GM19397 (cell line): Measurements from ENCODE around the gene TRIM69.
A peak's percentile ranks its signal among the peaks of the same experiment; 100 is the strongest.
"Not testable (repeated sequence)": the region's sequence is repeated elsewhere in the genome, so short reads cannot be mapped to it uniquely, and the experiment has no call there.

Source experiments
- ATAC-seq: cut with Tn5 transposase; IDR thresholded peaks from one replicate; pipeline ENCODE4 v1.9.1; 2021; ENCODE audit warnings: mild to moderate bottlenecking, moderate library complexity; ENCODE audit not compliant: unreplicated experiment

The TRIM69 gene

GRCh38 chr15:44715797-44716334 lies 20.5 kb upstream of the TRIM69 start:
- no peak for ATAC-seq

- no peak for ATAC-seq
Observed at GRCh38 chr15:44716983-44717602, 19.2 kb upstream of the TRIM69 start.

- no peak for ATAC-seq
Observed at GRCh38 chr15:44718180-44718926, 18.0 kb upstream of the TRIM69 start.

GRCh38 chr15:44718927-44719292 lies 17.4 kb upstream of the TRIM69 start:
- ATAC-seq = no peak

GRCh38 chr15:44719293-44719999 lies 16.9 kb upstream of the TRIM69 start:
- ATAC-seq = peak; percentile 42

- peak; percentile 12 for ATAC-seq
Observed at GRCh38 chr15:44720000-44720435, 16.3 kb upstream of the TRIM69 start.

- no peak for ATAC-seq
Observed at GRCh38 chr15:44720460-44721176, 15.7 kb upstream of the TRIM69 start.

- ATAC-seq = no peak
Observed at GRCh38 chr15:44722011-44722410, 14.3 kb upstream of the TRIM69 start.

GRCh38 chr15:44726136-44726535 lies 10.2 kb upstream of the TRIM69 start:
- ATAC-seq = no peak

- peak; percentile 36 for ATAC-seq
Observed at GRCh38 chr15:44726568-44727484, 9.5 kb upstream of the TRIM69 start.

GRCh38 chr15:44727485-44728231 lies 8.7 kb upstream of the TRIM69 start:
- ATAC-seq = no peak

GRCh38 chr15:44728232-44728575 lies 8.1 kb upstream of the TRIM69 start:
- ATAC-seq = not testable (repeated sequence)

GRCh38 chr15:44728576-44729407 lies 7.5 kb upstream of the TRIM69 start:
- peak; percentile 78 for ATAC-seq

- no peak for ATAC-seq
Observed at GRCh38 chr15:44729408-44730127, 6.8 kb upstream of the TRIM69 start.

GRCh38 chr15:44734839-44735481 lies 1.4 kb upstream of the TRIM69 start:
- ATAC-seq = no peak

GRCh38 chr15:44735482-44736180 lies 697 bp upstream of the TRIM69 start:
- no peak for ATAC-seq
